GM21447 (cell line): Measurements from ENCODE around the gene EFCAB6.

Source experiments
- ATAC-seq: cut with Tn5 transposase; IDR thresholded peaks from one replicate; pipeline ENCODE4 v1.9.1; 2021; ENCODE audit not compliant: unreplicated experiment

EFCAB6 gene

GRCh38 chr22:43488031-43488866 is 323.9 kb downstream of the EFCAB6 start:
- no peak for ATAC-seq

- no peak for ATAC-seq
These were observed 324.6 kb downstream of the EFCAB6 start for GRCh38 chr22:43487311-43488030.

GRCh38 chr22:43485502-43486089 is 326.5 kb downstream of the EFCAB6 start:
- no peak for ATAC-seq

- ATAC-seq, result no peak
These were observed 327.9 kb downstream of the EFCAB6 start for GRCh38 chr22:43484227-43484626.

GRCh38 chr22:43483669-43484068 is 328.4 kb downstream of the EFCAB6 start:
- ATAC-seq, result no peak

GRCh38 chr22:43483266-43483665 is 328.8 kb downstream of the EFCAB6 start:
- ATAC-seq, result no peak

- ATAC-seq, result no peak
These were observed 329.8 kb downstream of the EFCAB6 start for GRCh38 chr22:43482318-43482625.

- no peak for ATAC-seq
These were observed 330.4 kb downstream of the EFCAB6 start for GRCh38 chr22:43481568-43482317.

GRCh38 chr22:43479962-43480361 is 332.1 kb downstream of the EFCAB6 start:
- ATAC-seq, result no peak

GRCh38 chr22:43479301-43479950 is 332.7 kb downstream of the EFCAB6 start:
- ATAC-seq, result no peak
